ENCODE measurements around the gene MAP3K3. TPM values are rescaled to one million over a fixed set of nuclear protein-coding genes. Genes with fewer than 3 reads are reported as not detected.

MAP3K3 gene
- total RNA-seq, 1 donor from 2014 or later: 24.6 TPM

DNA sequence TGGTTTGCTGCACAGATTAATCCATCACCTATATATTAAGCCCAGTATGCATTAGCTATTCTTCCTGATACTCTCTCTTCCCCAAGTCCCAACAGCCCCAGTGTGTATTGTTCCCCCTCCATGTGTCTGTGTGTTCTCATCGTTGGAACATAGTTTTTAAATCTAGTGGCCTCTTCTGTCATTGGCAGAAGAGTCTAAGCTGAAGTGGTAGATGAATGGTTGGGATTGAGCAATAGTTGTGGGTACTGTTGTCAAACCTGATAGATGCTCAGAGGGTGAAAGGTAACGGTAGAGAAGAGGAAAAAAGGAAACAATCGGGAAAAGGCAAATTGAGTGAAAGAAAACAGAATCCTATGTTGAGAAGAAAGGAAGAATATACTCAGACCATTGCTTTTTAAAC is 29.9 kb downstream of the MAP3K3 start:
- no peak for DNase-seq

DNA sequence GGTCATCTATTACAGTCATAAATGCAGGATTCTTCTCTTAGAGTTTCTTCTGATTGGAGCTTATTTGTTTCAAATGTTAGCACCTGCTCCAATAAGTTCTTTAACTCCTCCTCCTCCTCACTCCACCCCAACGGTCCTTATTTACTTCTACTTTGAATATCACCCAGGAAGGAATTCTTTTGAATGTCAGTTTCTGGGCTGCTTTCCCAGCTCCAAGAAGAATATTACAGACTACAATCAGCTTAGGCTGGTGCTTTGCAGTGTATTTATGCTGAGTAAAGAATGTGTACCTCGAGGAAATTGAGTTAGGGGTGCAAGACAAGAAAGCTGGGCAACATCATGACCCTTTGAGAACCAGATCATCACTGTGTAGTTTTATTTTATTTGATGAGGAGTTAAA is 30.8 kb downstream of the MAP3K3 start:
- no peak for DNase-seq

DNA sequence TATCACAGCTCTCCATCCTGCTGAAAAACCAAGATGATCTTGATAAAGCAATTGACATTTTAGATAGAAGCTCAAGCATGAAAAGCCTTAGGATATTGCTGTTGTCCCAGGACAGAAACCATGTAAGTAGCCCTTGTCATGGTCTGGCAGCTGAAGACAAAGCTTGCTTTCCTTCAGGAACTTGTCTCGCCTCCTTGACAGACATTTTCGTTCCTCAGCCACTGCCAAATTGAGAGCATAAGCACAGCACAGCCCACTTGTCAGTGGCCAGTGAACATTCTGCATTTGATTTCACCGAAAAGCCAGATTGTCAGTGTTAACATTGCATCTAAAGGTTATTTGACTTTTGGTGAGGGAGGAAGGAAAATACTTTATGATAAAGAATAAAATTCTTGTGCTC is 35.6 kb downstream of the MAP3K3 start:
- no peak for DNase-seq

- no peak for DNase-seq
Observed at GRCh38 chr17:63658366-63658765, 36.1 kb downstream of the MAP3K3 start.

- DNase-seq: no peak
Observed at GRCh38 chr17:63659850-63660249, 37.6 kb downstream of the MAP3K3 start.

DNA sequence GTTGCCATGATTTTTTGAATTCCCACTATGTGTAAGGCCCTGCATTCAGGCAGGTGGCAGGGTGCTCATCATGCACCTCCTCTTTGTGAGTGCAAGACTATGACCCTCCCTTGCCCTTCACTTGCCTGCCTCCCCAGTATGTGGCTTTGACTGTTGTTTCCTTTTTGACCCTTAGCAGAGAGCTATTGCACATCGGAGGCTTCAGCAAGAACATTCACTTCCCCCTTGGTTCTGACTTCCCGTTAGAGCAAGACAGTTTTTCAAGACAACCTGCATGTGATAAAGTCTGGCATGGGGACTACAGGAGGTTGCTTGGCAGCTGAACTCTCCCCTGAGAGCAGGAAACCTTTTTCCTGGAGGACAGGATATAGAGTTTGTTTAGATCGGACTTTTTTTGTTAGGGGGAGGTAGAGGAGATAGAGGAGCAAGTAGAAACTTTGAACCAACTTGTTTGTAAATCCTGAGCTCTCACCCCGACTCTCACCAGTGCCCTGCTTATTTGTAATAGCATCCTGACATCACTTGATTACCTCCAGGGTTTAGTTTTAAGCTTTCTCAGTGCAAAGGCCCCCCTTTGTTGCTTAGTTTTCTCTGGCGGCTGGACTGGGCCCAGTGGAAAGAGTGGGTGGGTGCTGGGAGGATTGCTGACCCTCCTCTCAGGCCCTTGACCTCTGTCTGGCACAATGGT is 43.5 kb downstream of the MAP3K3 start:
- no peak for DNase-seq

- no peak for DNase-seq
Observed at GRCh38 chr17:63672856-63673255, 50.6 kb downstream of the MAP3K3 start.

DNA sequence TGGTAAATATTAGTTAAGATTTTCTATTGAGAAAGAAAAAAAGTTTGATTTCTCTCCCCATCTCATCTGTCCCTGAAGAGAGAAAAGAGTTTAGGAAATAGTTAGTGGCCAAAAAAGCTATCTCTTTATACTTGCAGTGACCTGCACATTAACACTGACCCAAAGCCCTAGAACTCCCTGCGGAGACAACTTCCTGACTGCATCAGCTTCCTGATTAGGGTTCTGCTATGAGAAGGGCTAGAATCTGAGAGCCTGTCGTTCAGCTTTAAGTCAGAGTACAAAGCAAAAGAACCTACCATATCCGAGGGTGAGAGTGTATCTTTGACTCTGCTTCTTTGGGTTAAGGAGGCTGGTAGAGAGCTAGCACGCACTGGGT is 53.0 kb downstream of the MAP3K3 start:
- no peak for DNase-seq

DNA sequence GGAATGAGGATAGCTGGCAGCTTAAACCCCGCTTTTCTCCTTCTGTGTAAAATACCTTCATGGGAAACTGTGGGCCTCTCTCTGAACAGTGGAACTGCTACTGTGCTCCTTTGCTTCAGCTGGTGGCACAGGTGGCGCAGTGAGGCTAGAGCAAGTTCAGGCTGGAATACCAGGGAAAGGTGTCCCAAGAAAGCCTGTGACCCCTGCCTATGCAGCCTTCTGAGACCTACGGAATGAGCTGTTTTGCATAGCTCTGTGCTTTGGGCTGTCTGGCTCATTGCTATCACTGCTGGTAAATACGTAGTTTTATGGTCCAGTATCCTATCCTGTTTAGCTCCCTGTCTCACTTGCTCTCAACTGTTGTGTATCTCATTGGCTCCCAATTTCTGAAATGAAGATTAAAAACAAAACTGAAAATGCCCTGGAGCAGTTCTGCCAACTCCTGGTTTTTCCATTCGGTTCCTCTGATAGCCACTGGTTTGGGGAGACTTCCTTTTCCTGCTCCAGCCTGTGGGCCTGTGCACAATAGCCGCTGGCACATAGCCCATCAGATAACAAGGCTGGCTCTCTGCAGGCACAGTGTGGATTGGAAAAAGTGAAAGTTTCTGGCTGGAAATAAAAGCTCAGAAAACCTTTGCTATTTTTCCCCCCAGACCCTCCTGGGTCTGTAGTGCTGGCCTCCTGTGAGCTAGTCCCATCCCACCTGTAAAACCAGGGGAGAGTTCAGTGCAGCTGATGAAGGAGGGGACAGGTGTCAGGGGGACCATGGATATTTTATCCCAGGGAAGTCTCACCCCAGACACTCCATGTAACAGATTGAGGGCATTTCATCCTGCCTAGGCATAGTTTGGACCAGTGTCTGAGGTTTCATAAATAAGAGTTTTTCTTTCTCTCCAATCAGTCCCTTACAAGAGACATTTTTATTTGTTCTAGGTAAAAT is 53.7 kb downstream of the MAP3K3 start:
- peak; percentile 34 for DNase-seq

- no peak for DNase-seq
Observed at GRCh38 chr17:63676584-63676983, 54.4 kb downstream of the MAP3K3 start.

DNA sequence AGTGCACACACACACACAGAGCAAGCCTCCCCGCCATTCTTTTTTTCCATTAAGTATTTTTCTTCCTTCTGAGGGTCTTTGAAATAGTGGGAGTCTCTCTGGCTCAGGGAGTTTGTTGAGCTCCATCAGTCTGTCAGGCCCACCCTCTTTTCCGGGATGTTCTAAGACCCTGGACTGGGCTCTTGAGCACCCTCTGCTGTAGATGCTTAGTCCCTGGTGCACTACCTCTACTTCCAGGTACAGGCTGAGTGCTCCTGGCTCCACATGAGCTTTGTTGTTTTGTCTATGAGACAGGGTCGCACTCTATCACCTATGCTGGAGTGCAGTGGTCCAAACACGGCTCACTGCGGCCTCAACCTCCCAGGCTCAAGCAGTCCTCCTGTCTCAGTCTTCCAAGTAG is 57.0 kb downstream of the MAP3K3 start:
- no peak for DNase-seq

DNA sequence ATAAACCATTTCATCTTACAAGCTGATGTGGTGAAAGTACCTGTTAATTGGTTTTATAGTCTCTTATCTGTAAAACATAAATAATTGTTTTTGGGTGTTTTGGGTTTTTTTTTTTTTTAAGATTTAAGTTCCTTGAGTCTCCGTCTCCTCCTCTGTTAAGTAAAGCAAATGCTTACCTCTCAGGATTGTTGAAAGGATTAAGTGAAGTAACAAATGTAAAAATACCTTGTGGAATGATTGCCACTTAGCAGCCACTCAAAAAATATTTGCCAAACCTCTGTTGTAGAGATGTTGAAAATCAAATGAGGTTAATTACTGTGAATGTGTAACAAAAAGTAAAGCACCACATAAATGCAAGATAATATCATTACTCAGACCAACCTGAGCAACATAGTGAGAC is 58.5 kb downstream of the MAP3K3 start:
- no peak for DNase-seq

DNA sequence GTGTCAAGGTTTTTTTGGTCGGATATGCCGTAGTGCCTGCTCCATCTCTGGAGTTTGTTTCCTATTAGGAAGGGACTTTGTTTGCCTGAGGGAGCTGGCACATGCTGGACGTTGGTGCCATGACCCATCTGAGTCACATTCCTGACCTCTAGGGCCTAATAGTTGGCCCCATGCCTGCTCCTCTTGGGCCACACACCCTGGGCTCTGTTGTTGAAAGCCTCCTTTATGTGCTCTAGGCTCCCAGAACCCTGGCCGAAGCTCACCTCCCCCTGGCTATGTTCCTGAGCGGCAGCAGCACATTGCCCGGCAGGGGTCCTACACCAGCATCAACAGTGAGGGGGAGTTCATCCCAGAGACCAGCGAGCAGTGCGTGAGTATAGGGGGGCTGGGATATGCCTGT is 59.3 kb downstream of the MAP3K3 start:
- DNase-seq: no peak

GRCh38 chr17:63682441-63682840 is 60.2 kb downstream of the MAP3K3 start:
- DNase-seq: no peak

DNA sequence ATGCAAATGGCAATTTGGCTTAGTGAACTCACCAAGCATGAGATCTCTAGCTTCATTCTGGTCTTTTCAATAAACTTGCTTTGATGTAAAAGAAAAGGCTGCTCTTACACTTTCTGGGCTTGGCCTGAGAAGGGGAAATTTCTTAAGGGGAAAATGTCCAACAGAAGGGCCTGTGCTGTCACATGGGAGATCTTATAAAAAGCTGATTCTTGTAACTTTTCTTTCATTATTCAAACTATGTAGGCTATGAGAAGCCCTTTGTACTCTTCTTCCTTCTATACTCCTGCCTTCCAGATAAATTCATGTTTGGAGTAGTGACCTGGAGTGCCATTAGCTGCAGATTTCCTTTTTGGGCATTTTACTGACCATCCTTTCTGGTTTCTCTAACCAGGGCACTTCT is 60.8 kb downstream of the MAP3K3 start:
- DNase-seq: no peak

GRCh38 chr17:63685041-63685440 is 62.8 kb downstream of the MAP3K3 start:
- no peak for DNase-seq

GRCh38 chr17:63685578-63685977 is 63.4 kb downstream of the MAP3K3 start:
- no peak for DNase-seq

GRCh38 chr17:63686138-63686685 is 64.0 kb downstream of the MAP3K3 start:
- no peak for DNase-seq

DNA sequence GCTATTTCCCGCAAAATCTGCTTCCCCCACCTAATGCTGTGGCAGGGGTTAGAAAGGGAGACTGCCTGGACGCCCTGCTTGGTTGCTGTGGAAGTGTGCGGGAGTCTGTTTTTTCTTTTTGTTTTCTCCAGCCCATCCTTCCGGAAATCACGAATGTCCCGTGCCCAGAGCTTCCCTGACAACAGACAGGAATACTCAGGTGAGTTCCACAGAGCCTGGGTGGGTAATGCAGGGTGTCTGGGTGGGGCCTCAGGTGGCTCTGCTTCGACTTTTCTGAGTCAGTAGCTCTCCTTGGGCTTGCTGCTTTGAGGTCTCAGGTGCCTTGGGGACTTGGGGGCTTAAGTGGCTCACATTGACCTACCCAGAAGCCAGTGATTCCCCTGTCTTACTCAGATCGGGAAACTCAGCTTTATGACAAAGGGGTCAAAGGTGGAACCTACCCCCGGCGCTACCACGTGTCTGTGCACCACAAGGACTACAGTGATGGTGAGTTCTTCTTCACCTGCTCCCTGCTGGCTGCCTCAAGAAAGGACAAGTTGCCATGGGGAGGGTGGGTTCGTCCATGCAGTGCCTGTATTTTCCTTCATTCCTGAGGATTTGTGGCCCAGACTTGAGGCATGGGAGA is 66.3 kb downstream of the MAP3K3 start:
- no peak for DNase-seq

GRCh38 chr17:63689479-63689878 is 67.3 kb downstream of the MAP3K3 start:
- no peak for DNase-seq

- no peak for DNase-seq
Observed at GRCh38 chr17:63692195-63692816, 70.1 kb downstream of the MAP3K3 start.

DNA sequence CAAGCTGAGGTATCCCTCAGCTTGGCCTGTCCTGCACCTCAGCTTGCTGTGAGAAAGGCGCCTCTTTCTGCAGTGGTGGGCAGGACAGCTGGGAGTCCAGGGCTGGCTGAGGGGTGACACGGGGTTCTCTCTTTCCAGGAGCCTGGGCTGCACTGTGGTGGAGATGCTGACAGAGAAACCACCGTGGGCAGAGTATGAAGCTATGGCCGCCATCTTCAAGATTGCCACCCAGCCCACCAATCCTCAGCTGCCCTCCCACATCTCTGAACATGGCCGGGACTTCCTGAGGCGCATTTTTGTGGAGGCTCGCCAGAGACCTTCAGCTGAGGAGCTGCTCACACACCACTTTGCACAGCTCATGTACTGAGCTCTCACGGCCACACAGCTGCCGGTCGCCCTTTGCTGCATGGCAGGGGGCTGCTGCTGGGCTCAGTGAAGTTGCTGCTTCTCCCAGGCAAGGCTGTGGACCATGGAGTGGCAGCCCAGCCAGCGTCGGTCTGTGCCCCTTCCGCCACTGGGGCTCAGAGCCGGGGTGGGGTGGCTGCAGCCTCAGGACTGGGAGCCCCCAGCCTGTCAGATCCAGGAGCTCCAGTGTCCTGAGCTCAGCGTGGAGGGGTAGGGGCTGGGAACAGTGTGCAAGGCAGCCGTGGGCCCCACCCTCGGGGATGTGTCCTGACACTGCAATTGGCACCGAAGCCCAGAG is 71.3 kb downstream of the MAP3K3 start:
- DNase-seq: no peak

All from skin of body (tissue), 2 donors.